Loucy (cell line): ENCODE measurements around the gene SRCIN1.

Experiments
- CTCF ChIP-seq: fragments of 200-600 bp; sonication (generic); conservative IDR thresholded peaks from 2 replicates; pipeline ENCODE4 v1.5.1; 2014; ENCODE audit warnings: mild to moderate bottlenecking, antibody characterized with exemption, low read length
- EZH2phosphoT487 ChIP-seq: fragments of 200-600 bp; IDR thresholded peaks from 2 replicates; pipeline ENCODE4 v1.6.1; 2018; ENCODE audit warnings: antibody characterized with exemption, mild to moderate bottlenecking, moderate library complexity, borderline replicate concordance

- TF ChIP-seq CTCF (no peak), EZH2phosphoT487 (no peak)
Observed at GRCh38 chr17:38543403-38544174, 62.2 kb downstream of the SRCIN1 start.
